ENCODE data around the gene DGKZ. TPM values are rescaled to one million over a fixed set of nuclear protein-coding genes. Genes with fewer than 3 reads are reported as not detected.
A peak's percentile ranks its signal among the peaks of the same experiment; 100 is the strongest.

DGKZ gene
- total RNA-seq, 3 donors from 2014 or later: 41.2 to 49.6 (median 47.2) TPM

DNA sequence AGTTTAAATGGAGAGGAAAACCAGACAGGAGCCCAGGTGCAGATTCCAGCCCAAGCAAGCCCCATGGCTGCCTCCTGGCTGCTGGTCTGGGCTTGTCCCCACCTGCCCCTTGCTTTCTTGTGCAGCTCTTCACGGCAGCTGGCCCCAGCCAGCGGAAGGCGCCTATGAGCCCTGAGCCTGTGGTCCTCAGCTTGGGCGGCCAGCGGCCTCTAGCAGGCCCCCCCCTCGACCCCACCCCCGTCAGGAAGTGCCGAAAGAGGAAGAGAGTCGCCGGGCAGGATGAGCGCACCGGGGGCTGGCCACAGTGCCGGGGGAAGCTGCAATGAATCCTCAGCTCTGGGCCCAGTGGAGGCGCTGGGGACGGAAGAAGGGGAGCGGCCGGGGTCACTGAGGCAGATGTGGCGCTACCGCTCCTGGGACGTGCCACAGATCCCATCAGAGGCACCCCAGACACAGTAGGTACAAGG, 2.1 kb upstream of the DGKZ start:
- no peak for ATAC-seq
- H3K4me3 ChIP-seq: no peak overlapping the region
- intact Hi-C loops (cut with DNase I, micrococcal nuclease): no loop called here
- peak; percentile 32 to 77 (median 61) for DNase-seq
- peaks cover 14% of the 10 kb centered on the region for H3K4me1 ChIP-seq (ENCODE audit: low read depth)
- no peaks in the 10 kb centered on the region for H3K9me3 ChIP-seq
- no peak for TF ChIP-seq CTCF (IDR thresholded peaks at IDR 0.05)
- no peaks in the 10 kb centered on the region for H3K36me3 ChIP-seq (ENCODE audit: low read depth)

GRCh38 chr11:46345881-46346484, 1.3 kb upstream of the DGKZ start:
- H3K9me3 ChIP-seq: no peaks in the 10 kb centered on the region
- H3K4me1 ChIP-seq (ENCODE audit: low read depth): peaks cover 14% of the 10 kb centered on the region
- TF ChIP-seq CTCF (IDR thresholded peaks at IDR 0.05): no peak
- no peaks in the 10 kb centered on the region for H3K36me3 ChIP-seq (ENCODE audit: low read depth)
- DNase-seq: peak in 1 of 3 donors; percentile 50
- intact Hi-C loops (cut with DNase I, micrococcal nuclease): no loop called here
- no peak for ATAC-seq
- H3K4me3 ChIP-seq: no peak overlapping the region

- peak; percentile 38 to 77 (median 67) for DNase-seq
- intact Hi-C loops (cut with DNase I, micrococcal nuclease): no loop called here
- Histone ChIP-seq H3K4me1 (ENCODE audit: low read depth) (peaks cover 18% of the 10 kb centered on the region), H3K9me3 (no peaks in the 10 kb centered on the region), H3K36me3 (ENCODE audit: low read depth) (no peaks in the 10 kb centered on the region), H3K4me3 (peak overlapping the region; percentile 63)
- ATAC-seq: peak; percentile 3
- no peak for TF ChIP-seq CTCF (IDR thresholded peaks at IDR 0.05)
Measured at GRCh38 chr11:46347637-46348311, 511 bp downstream of the DGKZ start.

GRCh38 chr11:46348566-46349401, 1.5 kb downstream of the DGKZ start:
- H3K9me3 ChIP-seq: no peaks in the 10 kb centered on the region
- H3K36me3 ChIP-seq (ENCODE audit: low read depth): no peaks in the 10 kb centered on the region
- DNase-seq (peak; percentile 48 to 81 (median 57)), ATAC-seq (peak; percentile 9)
- H3K4me3 ChIP-seq: no peak overlapping the region
- no peak for TF ChIP-seq CTCF (IDR thresholded peaks at IDR 0.05)
- intact Hi-C loops (cut with DNase I, micrococcal nuclease): no loop called here
- peaks cover 18% of the 10 kb centered on the region for H3K4me1 ChIP-seq (ENCODE audit: low read depth)

DNA sequence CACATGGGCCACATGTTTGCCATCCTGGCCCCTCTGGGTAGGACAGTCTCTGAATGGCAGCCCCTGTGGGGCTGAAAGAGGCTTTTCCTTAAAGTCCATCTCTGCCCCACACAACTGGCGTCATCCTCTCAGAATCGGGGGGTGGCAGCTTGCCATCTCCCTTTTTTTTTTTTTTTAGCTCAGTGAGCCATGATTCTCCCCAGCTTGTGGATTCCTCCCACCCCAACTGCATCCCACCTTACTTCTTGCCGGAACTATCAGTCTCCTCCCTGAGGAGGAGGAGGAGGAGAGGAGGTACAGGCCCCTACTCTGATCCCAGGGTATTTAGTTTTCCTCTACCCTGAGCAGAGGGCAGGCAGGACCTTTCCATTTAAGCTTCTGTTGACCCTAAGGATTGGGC, 3.4 kb downstream of the DGKZ start:
- ATAC-seq: no peak
- Histone ChIP-seq H3K4me3 (no peak overlapping the region), H3K36me3 (ENCODE audit: low read depth) (no peaks in the 10 kb centered on the region), H3K4me1 (ENCODE audit: low read depth) (peaks cover 18% of the 10 kb centered on the region), H3K9me3 (no peaks in the 10 kb centered on the region)
- intact Hi-C loops (cut with DNase I, micrococcal nuclease): no loop called here
- TF ChIP-seq CTCF (IDR thresholded peaks at IDR 0.05): no peak
- DNase-seq: no peak

Data from mucosa of descending colon (tissue), 3 donors.